Stimulated activated CD4-positive, alpha-beta T cell treated with anti-CD3 and anti-CD28 coated beads, Interleukin-15, amount 100 ng/mL, for 1 hour (primary cell): ENCODE measurements around the gene EMC1.
A peak's percentile ranks its signal among the peaks of the same experiment; 100 is the strongest.
"Not testable (repeated sequence)": the region's sequence is repeated elsewhere in the genome, so short reads cannot be mapped to it uniquely, and the experiment has no call there.

Source experiments
- DNase-seq, 2 donors: peaks; one replicate each; pipeline ENCODE4 v3.0.0-alpha.2; 2020; ENCODE audit warnings: low read depth in 1 of 2, low spot score in 1 of 2

The EMC1 gene

DNA sequence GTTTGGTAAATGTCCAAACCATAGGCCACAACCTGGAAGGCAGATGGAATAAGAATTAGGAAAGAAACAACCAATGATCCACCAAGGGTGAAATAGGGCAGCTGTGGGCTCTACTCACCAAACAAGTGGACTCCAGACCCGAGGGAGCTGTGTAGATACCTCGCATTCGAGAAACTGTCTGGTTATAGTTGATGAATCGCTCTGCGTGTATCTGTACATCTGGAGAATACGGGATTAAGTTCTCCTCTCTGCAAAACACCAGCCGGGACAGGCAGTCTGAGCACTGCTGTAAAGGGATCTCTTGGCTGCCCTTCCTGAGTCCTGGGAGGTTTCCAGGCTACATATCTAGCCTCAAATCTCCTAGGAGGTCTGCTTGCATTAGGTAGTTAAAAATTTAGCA is 31.9 kb downstream of the EMC1 start:
- no peak for DNase-seq

DNA sequence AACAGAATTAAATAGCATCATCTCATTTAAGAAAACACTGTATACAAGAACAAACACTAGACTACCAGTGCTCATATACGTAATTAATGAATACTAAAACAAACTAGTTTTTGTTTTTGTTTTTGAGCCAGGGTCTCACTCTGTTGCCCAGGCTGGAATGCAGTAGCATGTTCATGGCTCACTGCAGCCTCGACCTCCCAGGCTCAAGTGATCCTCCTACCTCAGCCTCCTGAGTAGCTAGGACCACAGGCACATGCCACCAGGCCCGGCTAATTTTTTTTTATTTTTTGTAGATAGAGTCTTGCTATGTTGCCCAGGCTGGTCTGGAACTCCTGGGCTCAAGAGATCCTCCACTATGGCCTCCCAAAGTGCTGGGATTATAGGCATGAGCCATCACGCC is 34.7 kb downstream of the EMC1 start:
- DNase-seq, result not testable (repeated sequence)

DNA sequence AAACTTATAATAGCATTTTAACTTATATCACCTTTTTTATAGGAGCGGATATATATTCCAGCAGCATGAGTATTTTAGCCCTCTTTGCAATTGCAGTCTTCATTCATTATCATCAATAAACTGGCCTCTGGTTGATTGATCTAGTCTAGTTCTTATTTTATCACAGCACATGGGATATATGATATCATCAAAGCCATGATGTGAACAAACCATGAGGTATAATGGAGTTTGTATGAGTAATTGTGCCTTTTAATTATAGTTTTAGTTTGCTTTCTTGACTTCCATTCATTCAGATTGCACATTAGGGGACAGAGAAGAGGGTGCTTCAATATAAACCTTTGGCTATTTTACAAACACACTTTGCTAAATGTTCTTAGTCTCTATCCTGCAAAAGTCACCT is 37.7 kb downstream of the EMC1 start:
- DNase-seq, result no peak

DNA sequence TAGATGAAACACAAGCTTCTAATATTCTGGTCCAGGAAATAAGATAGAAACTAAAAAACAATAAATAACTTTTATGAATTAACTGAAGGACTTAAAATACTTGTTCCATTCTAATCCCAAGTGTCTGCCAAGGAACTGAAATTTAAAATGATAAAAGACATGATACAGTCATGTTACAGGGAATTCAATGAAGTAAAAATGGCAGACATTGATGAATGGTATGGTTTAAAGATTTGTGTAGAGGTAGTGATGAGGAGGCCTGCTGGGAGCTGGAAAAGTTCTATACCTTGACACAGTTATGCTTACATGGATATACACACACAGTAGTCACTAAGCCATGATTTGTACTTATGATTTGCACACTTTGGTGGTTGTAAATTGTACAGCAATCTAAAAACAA is 39.2 kb downstream of the EMC1 start:
- DNase-seq, result no peak

DNA sequence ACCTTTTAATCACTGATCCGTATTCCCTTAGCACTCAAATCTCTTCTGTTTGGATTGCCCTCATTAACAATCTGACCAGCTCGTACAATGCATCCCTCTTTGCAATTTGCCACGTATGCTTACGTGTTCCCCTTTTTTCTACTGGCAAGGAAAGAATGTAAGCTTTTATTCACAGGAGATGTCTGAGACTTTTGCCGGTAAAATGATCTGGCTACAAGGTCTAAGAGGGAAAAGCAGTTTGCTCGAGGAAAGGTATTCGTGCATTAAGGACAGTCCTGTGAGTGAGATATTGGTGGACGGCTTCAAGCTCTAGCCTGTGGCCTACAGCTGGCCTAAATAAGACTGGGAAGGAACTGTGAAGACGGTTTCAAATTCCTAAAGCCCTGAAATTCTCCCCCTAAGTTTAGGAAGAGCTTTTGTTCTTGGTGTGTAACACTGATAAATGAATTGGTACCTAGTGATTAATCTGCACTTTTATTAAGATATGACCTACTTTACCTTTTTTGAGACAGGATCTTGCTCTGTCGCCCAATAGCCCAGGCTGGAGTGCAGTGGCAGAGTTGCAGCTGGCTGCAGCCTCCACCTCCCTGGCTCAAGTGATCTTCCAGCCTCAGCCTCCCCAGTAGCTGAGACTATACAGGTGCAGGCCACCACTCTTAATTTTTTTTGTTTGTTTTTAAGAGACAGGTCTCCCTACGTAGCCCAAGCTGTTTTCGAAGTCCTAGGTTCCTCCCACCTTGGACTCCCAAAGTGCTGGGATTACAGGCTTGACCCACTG is 40.4 kb downstream of the EMC1 start:
- DNase-seq, result no peak

DNA sequence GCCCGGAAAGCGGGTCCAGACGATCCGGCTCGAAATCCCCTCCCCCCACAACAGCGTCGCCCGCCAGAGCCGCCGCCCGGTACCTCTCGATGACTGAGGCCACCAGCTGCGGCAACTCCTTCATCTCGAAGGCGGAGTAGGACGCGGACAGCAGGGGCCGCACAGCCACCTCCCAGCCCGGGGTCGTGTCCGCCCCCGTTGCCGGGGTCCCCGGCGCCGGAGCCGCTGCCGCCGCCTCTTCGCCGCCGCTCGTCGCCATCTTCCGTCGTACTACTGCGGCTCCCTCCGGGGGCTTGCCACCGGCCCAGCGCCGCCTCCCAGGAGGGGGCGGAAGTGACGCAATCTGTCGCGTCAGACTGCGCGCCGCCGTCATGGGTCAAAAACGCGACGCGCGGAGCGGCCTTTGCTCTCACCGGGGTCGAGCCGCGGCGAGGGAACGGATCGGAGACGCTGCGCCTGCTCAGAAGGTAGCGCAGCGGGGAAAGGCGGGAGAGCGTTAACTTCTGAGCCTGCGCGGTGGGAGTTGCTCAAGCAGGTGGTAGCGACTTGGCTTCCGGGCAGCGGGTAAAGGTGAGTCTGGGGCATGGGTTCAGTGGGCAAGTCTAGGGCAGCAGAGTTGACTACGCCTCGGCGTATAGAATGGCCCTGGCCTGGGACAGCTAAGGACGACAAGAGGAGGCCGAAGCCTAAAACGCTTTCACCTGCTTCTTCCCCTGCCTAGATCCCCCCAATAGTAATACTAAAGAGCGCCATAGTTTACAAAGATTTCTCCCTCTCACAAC is 41.1 kb downstream of the EMC1 start, which contains the start of gene UBR4:
Gene UBR4, minus strand, starts transcription at position 277 of the 782 bp plus-strand sequence. Its CDS starts 18 bp downstream, at position 259.
- DNase-seq, result peak; percentile 94 to 96

DNA sequence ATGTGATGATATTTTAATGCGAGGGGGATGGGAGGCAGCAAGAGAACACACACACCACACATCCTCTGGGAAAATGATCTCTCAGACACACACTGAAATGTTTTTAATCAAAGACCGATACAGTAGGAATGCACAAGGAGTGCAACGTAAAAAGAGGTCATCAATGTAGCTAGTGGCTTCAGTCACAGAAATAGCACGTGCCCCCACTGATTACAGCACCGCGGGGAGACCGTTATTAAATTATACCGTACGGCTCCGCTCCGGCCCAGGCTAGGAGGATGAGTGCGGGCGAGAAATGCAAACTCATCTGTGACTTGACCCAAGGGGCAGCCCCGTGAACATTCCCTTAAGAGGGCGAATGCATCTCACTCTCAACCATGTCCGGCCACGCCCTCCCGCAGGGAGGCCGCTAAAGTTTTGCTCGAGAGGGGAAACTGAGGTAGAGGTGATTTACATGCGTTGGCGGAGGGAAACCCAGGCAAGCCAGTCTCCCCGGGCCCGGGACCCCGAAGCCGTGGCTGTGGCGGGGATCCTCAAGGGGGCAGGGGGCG is 41.8 kb downstream of the EMC1 start:
- DNase-seq, result peak; percentile 3 to 44

DNA sequence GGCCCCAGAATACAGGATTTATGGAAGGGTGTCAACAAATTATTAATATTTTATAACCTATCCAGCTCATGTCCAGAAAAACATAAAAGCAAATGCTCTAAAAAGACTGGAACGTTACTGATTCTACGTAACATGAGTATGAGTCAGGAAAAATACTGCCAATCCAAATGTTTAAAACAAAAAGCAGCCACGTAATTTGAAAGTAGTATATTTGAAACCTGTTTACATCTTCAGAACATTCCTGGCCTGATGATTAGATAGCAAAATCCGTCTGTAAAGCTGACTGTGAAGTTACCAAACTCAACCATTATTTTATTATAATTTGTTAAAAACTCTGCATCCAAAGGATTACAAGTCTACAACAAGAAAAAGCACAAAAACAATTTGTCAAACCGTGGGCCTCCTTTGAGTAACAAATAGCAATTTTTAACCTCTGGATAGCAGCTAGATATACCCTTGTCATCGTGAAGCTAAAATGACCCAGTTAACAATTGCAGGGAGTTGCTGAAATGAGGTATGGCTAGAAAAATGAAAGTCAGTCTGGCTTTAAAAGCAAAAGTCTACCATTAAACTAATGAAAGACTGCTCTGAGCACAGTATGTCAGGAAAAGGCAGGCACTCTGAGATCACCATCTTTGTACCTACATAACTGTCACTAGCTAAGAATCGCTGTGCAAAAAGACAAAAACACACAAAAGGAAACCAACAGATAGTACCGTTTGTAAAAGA is 42.5 kb downstream of the EMC1 start:
- DNase-seq, result no peak

DNA sequence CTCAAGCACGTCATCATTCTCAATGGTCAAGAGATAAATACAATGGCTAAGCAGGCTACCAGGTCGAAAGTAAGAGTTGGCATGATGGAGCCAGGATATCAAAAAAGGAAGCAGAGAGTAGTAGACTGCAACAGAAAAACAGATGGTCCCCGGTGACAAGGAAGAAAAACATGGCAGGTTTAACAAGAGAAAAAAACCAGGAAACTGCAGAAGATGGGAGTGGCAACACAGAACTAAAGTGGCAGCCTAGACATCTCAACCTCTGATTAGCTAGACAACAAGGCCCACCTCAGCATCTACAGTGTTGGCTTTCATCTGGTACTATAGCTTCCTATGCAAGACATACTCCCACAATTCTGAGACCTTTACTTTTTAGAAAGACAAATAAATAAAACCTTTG is 44.4 kb downstream of the EMC1 start:
- DNase-seq, result no peak

DNA sequence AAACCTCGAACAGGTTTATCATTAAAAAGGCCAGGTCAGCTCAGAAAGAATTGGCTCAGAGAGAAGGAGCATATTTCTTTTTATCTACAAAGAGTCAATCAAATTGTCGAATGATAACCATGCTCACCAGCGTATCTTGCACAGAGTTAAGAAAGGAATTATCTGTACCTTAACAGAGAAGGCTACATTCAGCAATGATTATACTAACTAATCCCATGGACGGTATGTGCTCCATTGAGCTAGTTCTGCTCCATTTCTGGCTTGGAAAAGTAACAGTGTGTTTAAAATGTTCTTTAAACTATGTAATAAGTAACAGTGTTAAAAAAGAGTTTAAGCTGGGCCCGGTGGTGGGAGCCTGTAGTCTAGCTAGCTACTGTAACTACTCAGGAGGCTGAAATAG is 45.5 kb downstream of the EMC1 start:
- no peak for DNase-seq

DNA sequence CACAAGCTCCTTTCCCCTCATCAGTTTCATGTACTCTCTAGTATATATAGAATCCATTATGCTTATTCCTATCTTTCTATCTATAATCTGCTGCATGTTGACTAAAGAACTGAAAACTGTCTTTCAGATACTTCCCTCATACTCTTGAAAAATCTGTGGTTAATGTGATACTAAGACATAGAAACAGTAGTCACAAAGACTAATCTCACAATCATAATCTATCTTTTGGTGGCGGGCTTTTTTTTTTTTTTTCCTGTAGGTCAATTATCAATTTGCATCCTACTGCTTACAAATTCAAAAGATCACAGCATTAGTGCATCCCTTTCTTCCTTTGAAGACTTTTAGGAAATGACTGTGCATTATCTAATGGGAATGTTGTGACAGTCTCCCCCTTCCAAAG is 45.9 kb downstream of the EMC1 start:
- DNase-seq, result no peak

DNA sequence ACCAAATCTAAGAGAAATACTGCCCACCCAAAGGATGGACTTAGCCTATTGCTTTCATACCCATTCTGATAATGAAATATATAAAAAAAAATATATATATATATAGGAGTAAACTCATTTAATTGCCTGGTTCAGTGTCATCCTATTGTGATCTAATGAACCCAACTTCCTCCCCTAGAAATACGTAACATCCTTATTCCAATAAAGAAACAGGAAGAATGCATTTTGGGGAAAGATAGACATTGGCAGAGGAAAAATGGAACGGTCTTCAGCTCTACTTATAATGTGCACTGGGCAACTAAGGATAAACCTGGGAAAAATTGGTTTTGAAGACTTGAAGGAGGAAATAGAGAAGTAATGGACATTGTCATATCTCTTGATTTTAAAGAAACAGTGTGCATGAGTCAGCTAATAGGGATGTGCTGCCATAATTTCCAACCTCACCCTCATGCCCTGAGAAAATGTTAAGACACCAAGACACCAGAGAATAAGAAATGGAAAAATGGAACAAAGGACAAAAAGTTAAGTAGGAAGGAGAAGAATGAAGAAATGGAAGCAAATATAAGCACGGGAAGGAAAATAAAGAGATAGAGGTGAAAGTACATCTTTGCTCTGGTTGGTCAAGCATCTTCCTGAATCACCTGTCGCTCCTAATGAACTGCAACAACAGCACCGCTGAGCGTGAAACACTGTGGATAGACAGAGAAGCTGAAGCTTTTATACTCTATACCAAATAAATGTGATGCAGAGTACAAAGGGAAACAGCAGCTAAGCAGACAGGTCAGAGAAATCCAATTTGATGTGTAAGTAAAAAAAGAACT is 46.7 kb downstream of the EMC1 start:
- DNase-seq, result no peak

DNA sequence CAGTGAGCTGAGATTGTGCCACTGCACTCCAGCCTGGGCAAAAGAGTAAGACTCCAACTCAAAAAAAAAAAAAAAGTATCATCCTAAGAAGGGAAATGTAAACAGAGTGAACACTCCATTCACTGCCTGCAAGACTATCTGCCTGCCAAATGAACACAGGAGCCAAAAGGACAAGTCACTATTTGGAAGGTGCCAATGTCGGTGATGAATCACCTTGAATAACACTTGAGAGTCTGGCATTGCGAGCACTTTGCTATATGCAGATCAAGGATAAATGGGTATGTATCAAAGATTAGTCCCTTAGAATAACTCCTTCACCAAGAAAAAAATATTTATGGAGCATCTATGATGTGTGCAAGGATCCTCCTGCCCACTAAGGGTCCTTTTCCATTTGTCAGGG is 47.9 kb downstream of the EMC1 start:
- DNase-seq, result no peak

DNA sequence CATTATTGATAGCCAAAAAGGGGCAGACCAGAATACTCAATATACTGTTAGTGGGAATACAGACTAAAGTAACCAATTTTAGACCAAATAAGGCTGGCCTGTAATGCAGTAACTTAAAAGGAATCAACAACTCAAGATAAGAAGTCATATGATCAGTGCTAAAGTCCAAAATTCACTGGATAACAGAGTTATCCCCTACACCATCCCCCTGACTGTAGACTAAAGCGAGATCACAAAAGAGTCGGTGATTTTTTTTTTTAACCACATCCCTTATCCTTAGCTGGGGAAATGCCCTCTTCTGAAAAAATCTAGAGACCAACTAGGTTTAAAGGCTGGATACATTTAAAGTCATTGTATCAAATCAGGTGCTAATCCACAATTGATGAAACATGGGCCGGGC is 48.9 kb downstream of the EMC1 start:
- no peak for DNase-seq

DNA sequence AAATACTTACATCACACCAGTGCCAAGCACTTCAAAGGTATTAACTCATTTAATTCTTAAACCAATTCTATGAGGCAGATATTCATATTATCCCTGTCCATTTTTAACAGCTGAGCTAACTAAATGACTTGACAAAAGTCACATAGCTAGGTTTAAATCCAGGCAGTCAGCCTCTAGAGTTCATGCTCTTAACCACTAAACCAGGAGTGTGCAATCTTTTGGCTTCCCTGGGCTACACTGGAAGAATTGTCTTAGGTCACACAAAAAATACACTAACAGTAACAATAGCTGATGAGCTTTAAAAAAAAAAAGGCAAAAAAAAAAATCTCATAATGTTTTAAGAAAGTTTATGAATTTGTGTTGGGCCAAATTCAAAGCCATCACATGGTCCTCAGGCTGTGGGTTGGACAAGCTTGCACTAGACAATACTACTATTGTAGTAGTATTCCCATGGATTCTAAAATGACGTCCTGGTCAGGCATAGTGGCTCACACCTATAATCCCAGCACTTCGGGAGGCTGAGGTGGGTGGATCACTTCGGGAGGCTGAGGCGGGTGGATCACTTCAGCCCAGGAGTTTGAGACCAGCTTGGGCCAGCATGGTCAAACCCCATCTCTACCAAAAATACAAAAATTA is 51.2 kb downstream of the EMC1 start:
- DNase-seq, result no peak

DNA sequence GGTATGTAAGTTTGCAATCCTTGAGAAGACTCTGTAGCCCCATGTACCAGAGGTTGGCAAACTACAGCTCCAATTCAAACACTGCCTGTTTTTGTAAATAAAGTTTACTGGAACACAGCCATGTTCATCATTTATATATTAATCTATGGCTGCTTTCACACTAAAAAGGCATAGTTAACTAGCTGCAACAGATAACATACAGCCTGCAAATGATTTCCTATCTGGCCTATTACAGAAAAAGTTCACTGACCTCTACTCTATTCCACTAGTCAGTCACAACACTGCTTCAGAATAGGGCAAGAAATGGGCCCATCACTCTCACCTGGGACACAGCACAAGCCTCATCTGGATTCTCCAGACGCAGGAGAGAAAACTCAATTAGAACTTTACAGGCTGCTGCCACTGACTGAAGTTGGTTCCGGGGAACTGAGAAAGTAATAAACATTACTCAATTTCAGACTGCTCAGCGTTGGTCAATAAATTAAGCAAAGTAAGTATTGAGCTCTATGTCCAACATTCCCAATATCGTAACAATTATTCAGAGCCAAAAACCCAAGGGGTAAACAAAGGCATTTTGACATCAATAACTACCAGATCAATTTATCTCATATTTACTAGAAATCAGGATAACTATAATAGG is 51.9 kb downstream of the EMC1 start:
- no peak for DNase-seq

DNA sequence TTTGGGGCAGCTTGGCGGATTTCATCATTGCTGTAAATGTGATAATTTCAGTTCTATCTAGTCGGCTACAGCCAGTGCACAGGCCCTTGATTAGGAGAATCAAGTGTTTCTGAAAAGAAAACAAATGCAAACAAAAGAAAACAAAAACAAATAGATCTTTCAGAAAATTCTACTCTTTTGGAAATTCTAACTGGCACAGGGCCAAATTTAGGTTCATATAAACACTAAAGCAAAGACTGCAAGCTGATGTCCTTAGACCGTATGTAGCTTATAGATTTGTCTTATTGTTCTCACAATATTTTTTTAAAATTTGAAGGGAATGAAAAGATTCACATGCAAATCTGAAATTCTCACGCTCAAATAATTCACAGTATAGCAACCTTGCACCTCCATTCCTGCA is 52.5 kb downstream of the EMC1 start:
- DNase-seq, result no peak

DNA sequence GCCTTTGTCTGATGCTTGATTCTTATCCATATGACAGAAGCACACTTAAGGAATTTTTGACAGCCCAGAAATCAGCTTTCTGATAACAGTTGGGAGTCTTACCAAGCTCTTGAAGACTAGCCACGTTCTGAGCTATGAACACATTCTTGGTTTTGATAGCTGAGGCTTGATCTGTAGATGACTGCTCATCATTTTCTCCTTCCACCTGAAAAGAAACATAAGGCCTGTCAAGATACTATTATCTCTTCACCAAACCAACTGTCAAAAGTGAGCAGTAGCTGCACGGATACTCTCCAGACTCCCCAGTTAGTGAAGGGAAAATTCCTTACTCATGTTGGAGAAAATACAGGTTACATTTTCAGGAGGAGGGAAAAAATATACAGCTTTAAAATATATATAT is 53.5 kb downstream of the EMC1 start:
- no peak for DNase-seq

DNA sequence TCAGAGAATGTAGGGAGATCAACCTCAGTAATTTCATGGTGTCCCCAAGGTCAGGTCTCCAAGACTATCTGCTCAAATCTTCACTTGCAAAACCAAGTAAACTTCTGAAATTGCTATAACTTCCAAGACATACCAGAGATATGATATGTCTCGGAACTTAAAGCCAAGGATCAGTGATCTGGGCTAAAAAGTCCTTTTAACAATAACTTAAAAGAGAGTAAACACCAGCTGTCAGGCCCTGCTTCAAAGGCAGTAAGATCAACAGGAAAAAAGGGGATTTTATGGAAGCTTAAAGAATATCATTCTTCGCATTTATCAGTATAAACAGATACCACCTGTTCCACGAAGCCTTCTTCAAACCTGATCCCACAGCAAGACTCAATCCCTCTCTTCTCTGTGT is 55.0 kb downstream of the EMC1 start:
- DNase-seq, result no peak

DNA sequence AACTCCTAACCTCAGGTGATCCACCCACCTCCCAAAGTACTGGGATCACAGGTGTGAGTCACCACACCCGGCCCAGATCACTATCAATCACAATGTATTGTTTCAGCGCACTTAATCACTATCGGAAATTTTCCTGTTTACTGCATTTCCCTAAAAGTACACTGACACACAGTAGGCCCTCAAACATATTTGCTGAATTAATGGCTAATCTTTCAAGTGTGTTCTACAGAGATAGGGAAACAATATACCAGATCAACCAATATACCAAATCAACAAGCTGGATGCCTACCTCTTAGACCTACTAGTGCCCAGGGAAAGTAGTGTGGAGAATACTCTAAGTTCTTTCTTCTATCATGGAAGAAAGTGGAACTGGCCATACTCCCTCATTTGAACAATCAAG is 58.3 kb downstream of the EMC1 start:
- no peak for DNase-seq
